GM12878 (cell line): ENCODE data around the gene SLC52A3. TPM values are rescaled to one million over a fixed set of nuclear protein-coding genes. Genes with fewer than 3 reads are reported as not detected.

ENCODE experiments used
- ATAC-seq: fragments of 200-7000 bp; cut with Tn5 transposase; 3 replicates; pipeline ENCODE4 v1.9.1; 2020; ENCODE audit warnings: mild to moderate bottlenecking, moderate library complexity
- BruUV-seq: library from RNA; stranded (reverse); fragments of 400-500 nt; replicated peaks from 2 replicates; lab custom pipeline; 2021; lab: Mats Ljungman, UMichigan
- CTCF ChIA-PET: fragments of 300-600 bp; sonication (Branson Sonifier 250); formaldehyde crosslinking; extraction: SDS; loops from one replicate; lab custom pipeline; 2021; ENCODE audit warnings: inconsistent platforms; lab: Yijun Ruan, JAX
- POLR2A ChIA-PET: fragments of 350-600 bp; formaldehyde crosslinking; extraction: SDS; loops from one replicate; lab custom pipeline; 2021; ENCODE audit warnings: inconsistent platforms; lab: Charles Lee
- RAD21 ChIA-PET: fragments of 300-600 bp; sonication (Branson Sonifier 250); formaldehyde crosslinking; loops from one replicate; lab custom pipeline; 2023; ENCODE audit warnings: antibody characterized with exemption; ENCODE audit not compliant: unreplicated experiment; lab: Charles Lee
- SMC1A ChIA-PET: fragments of 300-600 bp; sonication (Branson Sonifier 250); formaldehyde crosslinking; loops from one replicate; lab custom pipeline; 2023; ENCODE audit not compliant: unreplicated experiment, uncharacterized antibody; lab: Charles Lee
- DNase-seq: peaks from one replicate; pipeline ENCODE4 v3.0.0-alpha.2; 2011; ENCODE audit warnings: low read depth, low spot score
- FAIRE-seq: peaks from 3 replicates; lab custom pipeline; 2011; peaks lifted over from hg19 to GRCh38; lab: Jason Lieb, UNC
- H2AFZ ChIP-seq: 2 replicates; pipeline ENCODE4 v1.6.0; 2011; ENCODE audit warnings: low read depth, low read length, control low read depth; ENCODE audit not compliant: control insufficient read depth
- H3K27ac ChIP-seq: 2 replicates; pipeline ENCODE4 v1.5.1; 2011; ENCODE audit warnings: control low read depth; ENCODE audit not compliant: control insufficient read depth, insufficient read depth
- H3K27me3 ChIP-seq, 2 experiments: replicated peaks in 1 of 2; 2 replicates each; pipeline versions ENCODE4 v1.6.0 to v1.6.1; 2011; ENCODE audit warnings: low read length in 1 of 2; ENCODE audit not compliant: control insufficient read depth in 2 of 2, insufficient read depth in 2 of 2
- H3K36me3 ChIP-seq, 2 experiments: 2 replicates each; pipeline ENCODE4 v1.5.1; 2011; ENCODE audit warnings: low read length in 1 of 2; ENCODE audit not compliant: control insufficient read depth in 2 of 2, insufficient read depth in 2 of 2
- H3K4me1 ChIP-seq: 2 replicates; pipeline ENCODE4 v1.6.1; 2011; ENCODE audit warnings: mild to moderate bottlenecking, low read length, moderate library complexity, mixed read lengths; ENCODE audit not compliant: control insufficient read depth, insufficient read depth
- H3K4me2 ChIP-seq: 2 replicates; pipeline ENCODE4 v1.6.0; 2011; ENCODE audit warnings: control low read depth; ENCODE audit not compliant: control insufficient read depth, insufficient read depth
- H3K4me3 ChIP-seq: fragments of 200-600 bp; sonication (generic); 2 replicates; pipeline ENCODE4 v1.5.1; 2016
- H3K79me2 ChIP-seq: 2 replicates; pipeline ENCODE4 v1.6.0; 2011; ENCODE audit warnings: low read length; ENCODE audit not compliant: control insufficient read depth, insufficient read depth
- H3K9ac ChIP-seq: 2 replicates; pipeline ENCODE4 v1.8.0; 2011; ENCODE audit warnings: low read length, control low read depth, mixed read lengths; ENCODE audit not compliant: control insufficient read depth, insufficient read depth
- H3K9me3 ChIP-seq: replicated peaks from 3 replicates; pipeline ENCODE4 v1.5.1; 2011; ENCODE audit warnings: mild to moderate bottlenecking, low read length; ENCODE audit not compliant: control insufficient read depth, insufficient read depth
- H4K20me1 ChIP-seq: 2 replicates; pipeline ENCODE4 v1.6.0; 2011; ENCODE audit not compliant: control insufficient read depth, insufficient read depth
- CREB1 ChIP-seq: IDR thresholded peaks from 2 replicates; pipeline ENCODE4 v1.6.1; 2012; ENCODE audit warnings: low read depth, mild to moderate bottlenecking, inconsistent platforms
- HCFC1 ChIP-seq: fragments of 150-350 bp; IDR thresholded peaks from 2 replicates; pipeline ENCODE4 v1.6.1; 2014; ENCODE audit warnings: low read length
- SUPT20H ChIP-seq: IDR thresholded peaks from 2 replicates; pipeline ENCODE4 v1.6.1; 2011; ENCODE audit warnings: low read depth, mild to moderate bottlenecking, low read length, moderate library complexity, borderline replicate concordance; ENCODE audit not compliant: control insufficient read depth
- YY1 ChIP-seq: IDR thresholded peaks from 2 replicates; pipeline ENCODE4 v1.6.1; 2011; ENCODE audit warnings: low read depth, mild to moderate bottlenecking, low read length
- ZNF274 ChIP-seq: IDR thresholded peaks from one replicate; pipeline ENCODE4 v1.8.0; 2011; ENCODE audit not compliant: insufficient read length, insufficient read depth
- WGBS: methylation state at CpG from one replicate; pipeline ENCODE4 v1.1.6; 2016; ENCODE audit warnings: low lambda C conversion rate; ENCODE audit not compliant: insufficient replicate concordance, insufficient coverage; ENCODE audit errors: missing lambda C conversion rate; 5-methylcytosine and 5-hydroxymethylcytosine counted together
- in situ Hi-C: fragments of 300-500 bp; cut with MboI; formaldehyde crosslinking; loops from 9 replicates; pipeline ENCODE4 v1.14.3; 2018; ENCODE audit warnings: mixed read lengths
- intact Hi-C: fragments of 100-400 bp; cut with micrococcal nuclease; formaldehyde crosslinking; loops from one replicate; pipeline ENCODE4 v1.14.2; 2022; ENCODE audit not compliant: unreplicated experiment
- polyA plus RNA-seq, 11 experiments: library from polyadenylated mRNA; depleted of rRNA in 4 of 11; unstranded in 6 of 11; stranded (reverse) in 5 of 11; fragments of >200 nt; fragmentation: Nextera tagmentation in 4 of 11; fragmentation: Illumina TruSeq in 1 of 11; extraction: Ambion mirVana in 4 of 11; extraction: Trizol in 1 of 11; gene quantifications; 1 replicate in 1 of 11; 2 replicates in 10 of 11; pipeline versions ENCODE4 v1.2.1 to v1.2.3, GENCODE V29; 2011 to 2016; ENCODE audit warnings: inconsistent platforms in 2 of 11, missing spikeins in 2 of 11, low read depth in 1 of 11
- total RNA-seq, 4 experiments: library from RNA; depleted of rRNA in 3 of 4; stranded (reverse); fragments of >200 nt in 3 of 4; fragmentation: Illumina TruSeq in 1 of 4; extraction: Trizol in 1 of 4; gene quantifications; 2 replicates each; pipeline versions ENCODE4 v1.2.1 to v1.2.3, GENCODE V29; 2013 to 2021
- TF ChIP-seq, protein P1 (sequence below): fragments of 450-650 bp; formaldehyde crosslinking; IDR thresholded peaks from 2 replicates; pipeline ENCODE4 v1.4.0; 2022; ENCODE audit warnings: mild to moderate bottlenecking, moderate library complexity

The SLC52A3 gene
- total and polyA plus RNA-seq, 10 of the 15 experiments (the other 5 are each of a cell fraction or from before 2014, with no cell fraction given) = not detected

- TF ChIP-seq HCFC1 (no peak), SUPT20H (no peak)
- TF ChIP-seq, all 136 proteins: peak for 0
Observed at GRCh38 chr20:717832-718231, 50.5 kb downstream of the SLC52A3 start (continued).

DNA sequence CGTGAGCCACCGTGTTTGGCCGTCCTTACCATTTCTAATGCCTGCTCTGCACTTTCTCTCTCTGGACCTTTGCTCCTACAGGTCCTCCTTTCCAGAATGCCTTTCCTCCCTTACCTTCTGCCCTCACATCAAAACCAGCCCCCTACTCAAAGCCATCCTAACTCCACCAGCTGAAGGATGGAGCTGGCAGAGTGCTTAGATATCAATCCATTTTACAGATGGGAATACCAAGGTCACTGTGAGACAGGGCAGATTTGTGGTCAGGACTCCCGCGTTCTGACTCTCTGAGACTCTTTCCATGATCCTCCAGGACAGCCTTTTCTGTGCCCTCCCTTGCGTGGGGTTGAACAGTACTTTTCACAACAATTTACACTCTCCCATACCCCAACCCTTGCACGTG, 51.0 kb downstream of the SLC52A3 start:
- H3K4me1 ChIP-seq = no peaks in the 10 kb centered on the region
- RAD21 ChIA-PET = no interaction called here
- no peaks in the 10 kb centered on the region for H3K36me3 ChIP-seq
- intact Hi-C loops (no loop called here), in situ Hi-C loops (no loop called here)
- WGBS = 44% methylated on average over 7 of the region's 7 CpGs
- TF ChIP-seq ZNF274 (no peak), CREB1 (no peak), YY1 (no peak)
- TF ChIP-seq, protein P1, sequence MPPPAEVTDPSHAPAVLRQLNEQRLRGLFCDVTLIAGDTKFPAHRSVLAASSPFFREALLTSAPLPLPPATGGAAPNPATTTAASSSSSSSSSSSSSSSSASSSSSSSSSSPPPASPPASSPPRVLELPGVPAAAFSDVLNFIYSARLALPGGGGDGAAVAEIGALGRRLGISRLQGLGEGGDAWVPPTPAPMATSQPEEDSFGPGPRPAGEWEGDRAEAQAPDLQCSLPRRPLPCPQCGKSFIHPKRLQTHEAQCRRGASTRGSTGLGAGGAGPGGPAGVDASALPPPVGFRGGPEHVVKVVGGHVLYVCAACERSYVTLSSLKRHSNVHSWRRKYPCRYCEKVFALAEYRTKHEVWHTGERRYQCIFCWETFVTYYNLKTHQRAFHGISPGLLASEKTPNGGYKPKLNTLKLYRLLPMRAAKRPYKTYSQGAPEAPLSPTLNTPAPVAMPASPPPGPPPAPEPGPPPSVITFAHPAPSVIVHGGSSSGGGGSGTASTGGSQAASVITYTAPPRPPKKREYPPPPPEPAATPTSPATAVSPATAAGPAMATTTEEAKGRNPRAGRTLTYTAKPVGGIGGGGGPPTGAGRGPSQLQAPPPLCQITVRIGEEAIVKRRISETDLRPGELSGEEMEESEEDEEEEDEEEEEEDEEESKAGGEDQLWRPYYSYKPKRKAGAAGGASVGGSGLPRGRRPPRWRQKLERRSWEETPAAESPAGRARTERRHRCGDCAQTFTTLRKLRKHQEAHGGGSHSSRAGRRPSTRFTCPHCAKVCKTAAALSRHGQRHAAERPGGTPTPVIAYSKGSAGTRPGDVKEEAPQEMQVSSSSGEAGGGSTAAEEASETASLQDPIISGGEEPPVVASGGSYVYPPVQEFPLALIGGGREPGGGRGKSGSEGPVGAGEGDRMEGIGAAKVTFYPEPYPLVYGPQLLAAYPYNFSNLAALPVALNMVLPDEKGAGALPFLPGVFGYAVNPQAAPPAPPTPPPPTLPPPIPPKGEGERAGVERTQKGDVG (CRISPR knock-in tag) = no peak
- H3K4me3 ChIP-seq = no peak overlapping the region
- no peak overlapping the region for H3K27ac ChIP-seq
- POLR2A ChIA-PET = no interaction called here
- no TSS peak for BruUV-seq
- no peak for ATAC-seq
- H3K79me2 ChIP-seq = no peaks in the 10 kb centered on the region
- SMC1A ChIA-PET = no interaction called here
- no peaks in the 10 kb centered on the region for H4K20me1 ChIP-seq
- DNase-seq = no peak
- CTCF ChIA-PET = interaction anchor here (1.0 kb wide), 1 partner anchor 72 kb away, joined by 3 read pairs; no protein-coding TSS in a partner anchor
- no peak for FAIRE-seq
- no peak overlapping the region for H2AFZ ChIP-seq
- no peaks in the 10 kb centered on the region for H3K9me3 ChIP-seq
- H3K27me3 ChIP-seq = no peaks in the 10 kb centered on the region; a peak in 2 of 4 replicates
- no peak overlapping the region for H3K4me2 ChIP-seq
- H3K9ac ChIP-seq = no peak overlapping the region
